Measurements from ENCODE around the gene SLC13A1. TPM values are rescaled to one million over a fixed set of nuclear protein-coding genes. Genes with fewer than 3 reads are reported as not detected.

Gene SLC13A1
- polyA plus RNA-seq, 2 of the 4 experiments (the other 2 are of a cell fraction), result not detected

GRCh38 chr7:123115331-123115730 lies 84.4 kb downstream of the SLC13A1 start:
- FAIRE-seq (no peak), ATAC-seq (no peak)
- WGBS (ENCODE audit: missing lambda C conversion rate), result 48% methylated on average over 3 of the region's 3 CpGs

GRCh38 chr7:123114288-123114687 lies 85.5 kb downstream of the SLC13A1 start:
- TF ChIP-seq NFE2L2 (conservative IDR thresholded peaks at IDR 0.05; ENCODE audit: low read length), result no peak
- no peak for TF ChIP-seq PHF8 (IDR thresholded peaks at IDR 0.05; ENCODE audit: borderline replicate concordance, low read depth)
- TF ChIP-seq MAFK (IDR thresholded peaks at IDR 0.05; ENCODE audit: partially characterized antibody), result peak; percentile 81
- no peaks in the 10 kb centered on the region for H3K9me3 ChIP-seq
- CTCF ChIA-PET, result no interaction called here
- peak overlapping the region; percentile 23; the same call in 1 of the 3 replicates for H3K4me2 ChIP-seq
- H3K4me3 ChIP-seq, result no peak overlapping the region
- H3K4me1 ChIP-seq, result no peaks in the 10 kb centered on the region
- FAIRE-seq (no peak), DNase-seq (ENCODE audit: low read depth in 1 of 2, low spot score in 1 of 2) (no peak), ATAC-seq (no peak)
- WGBS (ENCODE audit: missing lambda C conversion rate), result 1% methylated on average over 2 of the region's 2 CpGs
- POLR2A ChIA-PET, result no interaction called here
- H3K27ac ChIP-seq, result no peak overlapping the region

More at GRCh38 chr7:123115331-123115730, 84.4 kb downstream of the SLC13A1 start:
- TF ChIP-seq MAX (IDR thresholded peaks at IDR 0.05), result no peak
- no peak for TF ChIP-seq GATA3 (IDR thresholded peaks at IDR 0.05; ENCODE audit: borderline replicate concordance)
- no peak for TF ChIP-seq EHF (CRISPR knock-in tag; IDR thresholded peaks at IDR 0.05)
- no peak for TF ChIP-seq HES2 (IDR thresholded peaks at IDR 0.05)
- TF ChIP-seq CHD2 (IDR thresholded peaks at IDR 0.05; ENCODE audit: low read length, partially characterized antibody), result no peak
- TF ChIP-seq NPAS2 (CRISPR knock-in tag; IDR thresholded peaks at IDR 0.05; ENCODE audit: borderline replicate concordance), result no peak
- TF ChIP-seq BHLHE40 (IDR thresholded peaks at IDR 0.05; ENCODE audit: low read depth, low read length), result no peak
- CTCF ChIA-PET, result no interaction called here
- Histone ChIP-seq H3K9me3 (no peaks in the 10 kb centered on the region), H3K27ac (no peak overlapping the region), H3K4me1 (no peaks in the 10 kb centered on the region), H3K4me3 (no peak overlapping the region), H3K4me2 (no peak overlapping the region)
- no peak for DNase-seq (ENCODE audit: low read depth in 1 of 2, low spot score in 1 of 2)
- POLR2A ChIA-PET, result no interaction called here

DNA sequence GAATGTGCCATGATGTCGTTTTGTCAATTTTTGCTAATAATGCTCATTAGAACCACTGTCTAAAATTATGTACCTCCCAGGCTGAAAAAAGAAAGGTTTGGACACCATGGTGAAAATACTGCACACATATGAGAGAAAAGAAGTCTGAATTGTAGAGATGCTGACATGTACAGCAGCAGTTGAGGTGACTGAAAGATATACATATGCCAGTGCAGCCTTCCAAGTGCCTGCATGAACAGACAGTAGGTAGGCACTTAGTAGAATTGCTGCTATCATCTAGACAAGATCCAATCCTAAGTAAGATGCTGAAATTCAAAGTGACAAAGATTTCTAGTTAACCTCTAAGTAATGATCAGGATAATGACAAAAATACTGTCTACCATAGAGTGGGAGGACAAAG lies 86.9 kb downstream of the SLC13A1 start:
- ChIA-PET POLR2A (no interaction called here), CTCF (no interaction called here)
- Histone ChIP-seq H3K4me1 (no peaks in the 10 kb centered on the region), H3K4me3 (no peak overlapping the region), H3K4me2 (no peak overlapping the region), H3K27ac (no peak overlapping the region), H3K9me3 (no peaks in the 10 kb centered on the region)
- TF ChIP-seq KDM1A (IDR thresholded peaks at IDR 0.05; ENCODE audit: low read depth), result no peak
- TF ChIP-seq REST (IDR thresholded peaks at IDR 0.05), result no peak
- TF ChIP-seq HOXB5 (CRISPR knock-in tag; IDR thresholded peaks at IDR 0.05), result no peak
- TF ChIP-seq POLR2A (IDR thresholded peaks at IDR 0.05; ENCODE audit: low read length), result no peak
- 0% methylated on average over 1 of the region's 1 CpG for WGBS (ENCODE audit: missing lambda C conversion rate)
- ATAC-seq, result no peak
- FAIRE-seq, result no peak
- no peak for DNase-seq (ENCODE audit: low read depth in 1 of 2, low spot score in 1 of 2)

GRCh38 chr7:123099712-123100111 lies 100.1 kb downstream of the SLC13A1 start:
- ChIA-PET POLR2A (no interaction called here), CTCF (interaction anchor here (0.6 kb wide), 1 partner anchor 773 kb away, joined by 3 read pairs; no protein-coding TSS in a partner anchor)
- FAIRE-seq (no peak), DNase-seq (ENCODE audit: low read depth in 1 of 2, low spot score in 1 of 2) (no peak), ATAC-seq (no peak)
- TF ChIP-seq PHF8 (IDR thresholded peaks at IDR 0.05; ENCODE audit: borderline replicate concordance, low read depth) (no peak), EP300 (IDR thresholded peaks at IDR 0.05) (no peak), HOXB5 (CRISPR knock-in tag; IDR thresholded peaks at IDR 0.05) (no peak), MAFK (IDR thresholded peaks at IDR 0.05; ENCODE audit: partially characterized antibody) (no peak), SMC3 (IDR thresholded peaks at IDR 0.05) (no peak)
- TF ChIP-seq, protein P1, sequence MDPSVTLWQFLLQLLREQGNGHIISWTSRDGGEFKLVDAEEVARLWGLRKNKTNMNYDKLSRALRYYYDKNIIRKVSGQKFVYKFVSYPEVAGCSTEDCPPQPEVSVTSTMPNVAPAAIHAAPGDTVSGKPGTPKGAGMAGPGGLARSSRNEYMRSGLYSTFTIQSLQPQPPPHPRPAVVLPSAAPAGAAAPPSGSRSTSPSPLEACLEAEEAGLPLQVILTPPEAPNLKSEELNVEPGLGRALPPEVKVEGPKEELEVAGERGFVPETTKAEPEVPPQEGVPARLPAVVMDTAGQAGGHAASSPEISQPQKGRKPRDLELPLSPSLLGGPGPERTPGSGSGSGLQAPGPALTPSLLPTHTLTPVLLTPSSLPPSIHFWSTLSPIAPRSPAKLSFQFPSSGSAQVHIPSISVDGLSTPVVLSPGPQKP (IDR thresholded peaks at IDR 0.05; ENCODE audit: low read depth, low read length), result no peak
- Histone ChIP-seq H3K4me1 (no peaks in the 10 kb centered on the region), H3K4me2 (no peak overlapping the region), H3K27ac (no peak overlapping the region), H3K9me3 (no peaks in the 10 kb centered on the region), H3K4me3 (no peak overlapping the region)
- WGBS (ENCODE audit: missing lambda C conversion rate), result 1% methylated on average over 2 of the region's 2 CpGs
